Left lung (tissue), 10 donors: ENCODE data around the gene CFAP90. TPM values are rescaled to one million over a fixed set of nuclear protein-coding genes. Genes with fewer than 3 reads are reported as not detected.

Source experiments
- ATAC-seq: fragments of 200-7000 bp; cut with Tn5 transposase; one replicate; pipeline ENCODE4 v1.9.1; 2020; ENCODE audit warnings: moderate library complexity
- DNase-seq, 4 donors: peaks; one replicate each; pipeline ENCODE4 v3.0.0-alpha.2; 2013 to 2020
- H3K27ac ChIP-seq, 2 donors: fragments of 200-600 bp; sonication (generic) in 1 of 2; one replicate each; pipeline versions ENCODE4 v1.5.0 to v1.8.0; 2020 to 2021
- H3K27me3 ChIP-seq, 2 donors: fragments of 200-600 bp; sonication (generic) in 1 of 2; one replicate each; pipeline versions ENCODE4 v1.5.0 to v1.8.0; 2020 to 2021
- H3K36me3 ChIP-seq, 2 donors: fragments of 200-600 bp; sonication (generic) in 1 of 2; one replicate each; pipeline versions ENCODE4 v1.5.0 to v1.8.0; 2020 to 2021
- H3K4me1 ChIP-seq, 2 donors: fragments of 200-600 bp; one replicate each; pipeline ENCODE4 v1.8.0; 2021
- H3K4me3 ChIP-seq, 2 donors: fragments of 200-600 bp; sonication (generic) in 1 of 2; one replicate each; pipeline versions ENCODE4 v1.5.0 to v1.8.0; 2020 to 2021; ENCODE audit warnings: mild to moderate bottlenecking in 1 of 2
- H3K9me3 ChIP-seq, 2 donors: fragments of 200-600 bp; sonication (generic) in 1 of 2; one replicate each; pipeline versions ENCODE4 v1.5.0 to v1.8.0; 2020 to 2021
- intact Hi-C, 2 donors: fragments of 100-400 bp; cut with DNase I; formaldehyde crosslinking; loops; one replicate each; pipeline versions ENCODE4 v1.11.2 to v1.14.2; 2022
- polyA plus RNA-seq, 6 donors: library from polyadenylated mRNA; unstranded; fragments of 120-200 nt; gene quantifications; one replicate each; pipeline ENCODE4 v1.2.1, GENCODE V29; 2013; ENCODE audit not compliant: insufficient read length in 6 of 6
- total RNA-seq, 2 donors: library from RNA; stranded (reverse); fragmentation: NEBNext Ultra II Directional; extraction: Animal tissue kit (Norgen Biotek cat#: 25700); gene quantifications; one replicate each; pipeline ENCODE4 v1.2.1, GENCODE V29; 2021
- TF ChIP-seq, protein P1 (sequence below), 2 donors: fragments of 200-600 bp; sonication (generic) in 1 of 2; IDR thresholded peaks; one replicate each; pipeline versions ENCODE4 v1.5.0 to v1.8.0; 2021; ENCODE audit warnings: antibody characterized with exemption in 2 of 2
- donor health status: DM: no; HTN: yes; CAD: no.
- donor health status: DM: no; HTN: no; CAD: no.

Gene CFAP90
- total and polyA plus RNA-seq, 8 donors: 0.82 to 10.5 (median 5.9) TPM

GRCh38 chr5:7813007-7813406, 37.9 kb downstream of the CFAP90 start:
- H3K27ac ChIP-seq: no peak overlapping the region
- ATAC-seq (no peak), DNase-seq (no peak)
- no peak overlapping the region for H3K4me3 ChIP-seq
- peaks cover 0 to 12% of the 10 kb centered on the region in 2 donors for H3K4me1 ChIP-seq
- no peaks in the 10 kb centered on the region for H3K9me3 ChIP-seq
- TF ChIP-seq, protein P1, sequence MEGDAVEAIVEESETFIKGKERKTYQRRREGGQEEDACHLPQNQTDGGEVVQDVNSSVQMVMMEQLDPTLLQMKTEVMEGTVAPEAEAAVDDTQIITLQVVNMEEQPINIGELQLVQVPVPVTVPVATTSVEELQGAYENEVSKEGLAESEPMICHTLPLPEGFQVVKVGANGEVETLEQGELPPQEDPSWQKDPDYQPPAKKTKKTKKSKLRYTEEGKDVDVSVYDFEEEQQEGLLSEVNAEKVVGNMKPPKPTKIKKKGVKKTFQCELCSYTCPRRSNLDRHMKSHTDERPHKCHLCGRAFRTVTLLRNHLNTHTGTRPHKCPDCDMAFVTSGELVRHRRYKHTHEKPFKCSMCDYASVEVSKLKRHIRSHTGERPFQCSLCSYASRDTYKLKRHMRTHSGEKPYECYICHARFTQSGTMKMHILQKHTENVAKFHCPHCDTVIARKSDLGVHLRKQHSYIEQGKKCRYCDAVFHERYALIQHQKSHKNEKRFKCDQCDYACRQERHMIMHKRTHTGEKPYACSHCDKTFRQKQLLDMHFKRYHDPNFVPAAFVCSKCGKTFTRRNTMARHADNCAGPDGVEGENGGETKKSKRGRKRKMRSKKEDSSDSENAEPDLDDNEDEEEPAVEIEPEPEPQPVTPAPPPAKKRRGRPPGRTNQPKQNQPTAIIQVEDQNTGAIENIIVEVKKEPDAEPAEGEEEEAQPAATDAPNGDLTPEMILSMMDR (IDR thresholded peaks at IDR 0.05): no peak
- H3K36me3 ChIP-seq: no peaks in the 10 kb centered on the region
- intact Hi-C loops: no loop called here
- H3K27me3 ChIP-seq: peaks cover 0 to 19% of the 10 kb centered on the region in 2 donors

DNA sequence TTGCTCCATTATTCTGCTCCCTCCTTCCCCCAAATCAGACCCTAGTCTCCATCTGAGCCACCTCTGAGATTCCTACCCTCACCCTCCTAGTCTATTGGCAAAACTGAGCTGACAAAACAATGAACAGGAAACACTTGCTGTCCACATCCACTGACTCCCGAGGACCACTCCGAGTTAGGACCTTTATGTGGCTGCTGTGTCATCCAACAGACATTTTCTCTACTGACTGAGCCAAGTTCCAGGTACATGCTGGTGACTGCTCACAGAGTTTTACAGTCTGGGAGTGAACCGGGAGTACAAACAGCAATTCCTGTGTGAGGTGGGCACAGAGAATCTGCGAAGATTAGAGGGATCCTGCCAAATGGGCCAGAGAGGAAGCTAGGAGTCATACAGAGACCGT, 39.2 kb downstream of the CFAP90 start:
- intact Hi-C loops: no loop called here
- Histone ChIP-seq H3K9me3 (no peaks in the 10 kb centered on the region), H3K36me3 (no peaks in the 10 kb centered on the region), H3K27me3 (peaks cover 0 to 19% of the 10 kb centered on the region in 2 donors), H3K4me3 (no peak overlapping the region), H3K4me1 (peaks cover 0 to 12% of the 10 kb centered on the region in 2 donors), H3K27ac (no peak overlapping the region)
- DNase-seq (no peak), ATAC-seq (no peak)
- TF ChIP-seq, protein P1 (IDR thresholded peaks at IDR 0.05): no peak

- Histone ChIP-seq H3K27me3 (peaks cover 0 to 6% of the 10 kb centered on the region in 2 donors), H3K27ac (no peak overlapping the region), H3K36me3 (no peaks in the 10 kb centered on the region), H3K4me3 (no peak overlapping the region), H3K4me1 (no peaks in the 10 kb centered on the region), H3K9me3 (no peaks in the 10 kb centered on the region)
- intact Hi-C loops: no loop called here
- ATAC-seq: no peak
- DNase-seq: no peak
- TF ChIP-seq, protein P1 (IDR thresholded peaks at IDR 0.05): no peak
Measured at GRCh38 chr5:7808998-7809397, 41.9 kb downstream of the CFAP90 start.

- intact Hi-C loops: no loop called here
- Histone ChIP-seq H3K27me3 (no peaks in the 10 kb centered on the region), H3K27ac (no peak overlapping the region), H3K4me3 (no peak overlapping the region), H3K9me3 (no peaks in the 10 kb centered on the region), H3K4me1 (peaks cover 0 to 14% of the 10 kb centered on the region in 2 donors), H3K36me3 (no peaks in the 10 kb centered on the region)
- DNase-seq: no peak
- ATAC-seq: no peak
- TF ChIP-seq, protein P1 (IDR thresholded peaks at IDR 0.05): no peak
Measured at GRCh38 chr5:7805379-7805778, 45.6 kb downstream of the CFAP90 start.

GRCh38 chr5:7803937-7804336, 47.0 kb downstream of the CFAP90 start:
- TF ChIP-seq, protein P1 (IDR thresholded peaks at IDR 0.05): no peak
- H3K4me1 ChIP-seq: peaks cover 0 to 14% of the 10 kb centered on the region in 2 donors
- no peaks in the 10 kb centered on the region for H3K27me3 ChIP-seq
- H3K36me3 ChIP-seq: no peaks in the 10 kb centered on the region
- no peak overlapping the region for H3K27ac ChIP-seq
- ATAC-seq: no peak
- DNase-seq: no peak
- H3K4me3 ChIP-seq: no peak overlapping the region
- intact Hi-C loops: no loop called here
- H3K9me3 ChIP-seq: no peaks in the 10 kb centered on the region
